HepG2 (cell line): ENCODE data around the gene UNC93A. TPM values are rescaled to one million over a fixed set of nuclear protein-coding genes. Genes with fewer than 3 reads are reported as not detected.

Experiments used
- CEBPG ChIP-seq: IDR thresholded peaks from 2 replicates; pipeline ENCODE4 v1.6.1; 2016
- KDM2A ChIP-seq: sonication (generic); formaldehyde crosslinking; IDR thresholded peaks from 2 replicates; pipeline ENCODE4 v1.4.0; 2020; ENCODE audit warnings: low read depth, missing genetic modification reagents, borderline replicate concordance
- MXD3 ChIP-seq: IDR thresholded peaks from 2 replicates; pipeline ENCODE4 v1.6.1; 2016; ENCODE audit warnings: mild to moderate bottlenecking, missing biosample characterization, missing genetic modification reagents
- MYNN ChIP-seq: sonication (generic); formaldehyde crosslinking; IDR thresholded peaks from 2 replicates; pipeline ENCODE4 v1.4.0; 2020; ENCODE audit warnings: mild to moderate bottlenecking, low read depth, missing genetic modification reagents
- NFKB2 ChIP-seq: sonication (generic); formaldehyde crosslinking; IDR thresholded peaks from 2 replicates; pipeline ENCODE4 v1.4.0; 2020; ENCODE audit warnings: missing genetic modification reagents, borderline replicate concordance
- PATZ1 ChIP-seq: sonication (generic); formaldehyde crosslinking; IDR thresholded peaks from 2 replicates; pipeline ENCODE4 v1.4.0; 2020; ENCODE audit warnings: missing genetic modification reagents
- POLR2G ChIP-seq: fragments of 200-400 bp; formaldehyde crosslinking; IDR thresholded peaks from 2 replicates; pipeline ENCODE4 v1.6.1; 2018; ENCODE audit warnings: mild to moderate bottlenecking, low read depth, low read length, moderate library complexity
- RFX1 ChIP-seq: fragments of 450-650 bp; IDR thresholded peaks from 2 replicates; pipeline ENCODE4 v1.6.1; 2017
- RFX3 ChIP-seq: IDR thresholded peaks from 2 replicates; pipeline ENCODE4 v1.6.1; 2016; ENCODE audit warnings: missing biosample characterization, missing genetic modification reagents
- SNAPC5 ChIP-seq: sonication (generic); formaldehyde crosslinking; IDR thresholded peaks from 2 replicates; pipeline ENCODE4 v1.8.1; 2023; ENCODE audit warnings: mild to moderate bottlenecking, missing genetic modification reagents, borderline replicate concordance
- TAF1 ChIP-seq: sonication (generic); formaldehyde crosslinking; IDR thresholded peaks from 2 replicates; pipeline ENCODE4 v1.4.0; 2020; ENCODE audit warnings: missing genetic modification reagents
- TEAD2 ChIP-seq: sonication (generic); formaldehyde crosslinking; IDR thresholded peaks from 2 replicates; pipeline ENCODE4 v1.9.0; 2021; ENCODE audit warnings: missing genetic modification reagents
- THAP9 ChIP-seq: sonication (generic); formaldehyde crosslinking; IDR thresholded peaks from 2 replicates; pipeline ENCODE4; 2020; ENCODE audit warnings: missing genetic modification reagents, mild to moderate bottlenecking, borderline replicate concordance
- YEATS4 ChIP-seq: sonication (generic); formaldehyde crosslinking; IDR thresholded peaks from 2 replicates; pipeline ENCODE4 v1.4.0; 2020; ENCODE audit warnings: missing genetic modification reagents, borderline replicate concordance
- ZBTB33 ChIP-seq: sonication (generic); formaldehyde crosslinking; IDR thresholded peaks from 2 replicates; pipeline ENCODE4 v1.4.0; 2020; ENCODE audit warnings: missing genetic modification reagents
- ZNF567 ChIP-seq: sonication (generic); formaldehyde crosslinking; IDR thresholded peaks from 2 replicates; pipeline ENCODE4 v1.8.1; 2023; ENCODE audit warnings: mild to moderate bottlenecking, missing genetic modification reagents, borderline replicate concordance
- ZNF569 ChIP-seq: sonication (generic); formaldehyde crosslinking; IDR thresholded peaks from 2 replicates; pipeline ENCODE4 v1.5.0; 2020; ENCODE audit warnings: mild to moderate bottlenecking, missing genetic modification reagents, moderate library complexity, borderline replicate concordance
- ZNF747 ChIP-seq: sonication (generic); formaldehyde crosslinking; IDR thresholded peaks from 2 replicates; pipeline ENCODE4 v1.8.1; 2023; ENCODE audit warnings: missing genetic modification reagents, mild to moderate bottlenecking, borderline replicate concordance
- ZNF772 ChIP-seq: sonication (generic); formaldehyde crosslinking; IDR thresholded peaks from 2 replicates; pipeline ENCODE4 v1.5.0; 2020; ENCODE audit warnings: mild to moderate bottlenecking, missing genetic modification reagents
- polyA plus RNA-seq, 8 experiments: library from polyadenylated mRNA; depleted of rRNA in 3 of 8; stranded (reverse) in 7 of 8; unstranded in 1 of 8; fragments of >200 nt; fragmentation: Illumina TruSeq in 4 of 8; extraction: Trizol in 4 of 8; gene quantifications; 2 replicates each; pipeline versions ENCODE4 v1.2.1 to v1.2.3, GENCODE V29; 2011 to 2016; ENCODE audit warnings: low read depth in 4 of 8, missing spikeins in 1 of 8, mixed read lengths in 1 of 8; ENCODE audit not compliant: insufficient read depth in 1 of 8
- total RNA-seq, 5 experiments: library from RNA; depleted of rRNA; stranded (reverse); fragments of >200 nt; fragmentation: Illumina TruSeq; extraction: Trizol; gene quantifications; 2 replicates each; pipeline ENCODE4 v1.2.3, GENCODE V29; 2016; ENCODE audit warnings: low read depth in 1 of 5

Gene UNC93A
- total and polyA plus RNA-seq, 2 of the 13 experiments (the other 11 are each of a cell fraction or from before 2014, with no cell fraction given), result 11.0 to 42.7 TPM

- peak; percentile 94 for TF ChIP-seq ZBTB33 (CRISPR knock-in tag)
- 0 out of 2 replicates have a peak, but pooled peaks have one; percentile 10 for TF ChIP-seq POLR2G
- 0 out of 2 replicates have a peak, but pooled peaks have one; percentile 46 for TF ChIP-seq NFKB2 (CRISPR knock-in tag)
- TF ChIP-seq ZNF569 (CRISPR knock-in tag), result peak; percentile 17; the same call in 1 of the 2 replicates
- 0 out of 2 replicates have a peak, but pooled peaks have one; percentile 34 for TF ChIP-seq THAP9 (CRISPR knock-in tag)
- TF ChIP-seq KDM2A (CRISPR knock-in tag), result no peak
- TF ChIP-seq TEAD2 (CRISPR knock-in tag), result no peak
- no peak for TF ChIP-seq YEATS4 (CRISPR knock-in tag)
- 0 out of 2 replicates have a peak, but pooled peaks have one; percentile 26 for TF ChIP-seq ZNF747 (CRISPR knock-in tag)
- TF ChIP-seq CEBPG, result no peak
- TF ChIP-seq ZNF567, result 0 out of 2 replicates have a peak, but pooled peaks have one; percentile 62
- TF ChIP-seq TAF1, result 0 out of 2 replicates have a peak, but pooled peaks have one; percentile 22
- no peak for TF ChIP-seq PATZ1 (CRISPR knock-in tag)
- 0 out of 2 replicates have a peak, but pooled peaks have one; percentile 40 for TF ChIP-seq ZNF772 (CRISPR knock-in tag)
- 0 out of 2 replicates have a peak, but pooled peaks have one; percentile 30 for TF ChIP-seq MYNN (CRISPR knock-in tag)
- TF ChIP-seq SNAPC5 (CRISPR knock-in tag), result no peak
- TF ChIP-seq RFX3, result peak; percentile 78
- TF ChIP-seq RFX1, result peak; percentile 50; the same call in 1 of the 2 replicates
- TF ChIP-seq MXD3 (CRISPR knock-in tag), result peak; percentile 49; the same call in 1 of the 2 replicates
These were observed 20.2 kb downstream of the UNC93A start (continued) for GRCh38 chr6:167311286-167311685.
